Measurements from ENCODE around the gene PAX7.

DNA sequence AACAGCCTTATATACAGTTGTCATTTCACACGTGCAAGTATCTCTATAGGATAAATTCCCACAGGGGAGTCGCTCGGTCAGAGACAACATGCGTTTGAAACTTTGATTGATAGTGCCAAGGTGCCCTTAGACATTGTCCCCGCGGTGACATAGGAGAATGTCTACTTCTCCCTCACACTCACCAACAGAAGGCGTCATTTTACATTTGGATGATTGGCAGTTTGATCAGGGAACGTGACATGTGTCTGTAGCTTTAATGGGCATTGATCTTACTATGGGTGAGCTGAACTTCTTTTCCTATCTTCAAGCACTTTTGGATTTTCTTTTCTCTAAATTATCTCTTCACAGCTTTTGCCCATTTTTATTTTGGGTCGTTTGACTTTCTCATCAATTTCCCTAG is 42.6 kb upstream of the PAX7 start:
- TF ChIP-seq, protein P1, sequence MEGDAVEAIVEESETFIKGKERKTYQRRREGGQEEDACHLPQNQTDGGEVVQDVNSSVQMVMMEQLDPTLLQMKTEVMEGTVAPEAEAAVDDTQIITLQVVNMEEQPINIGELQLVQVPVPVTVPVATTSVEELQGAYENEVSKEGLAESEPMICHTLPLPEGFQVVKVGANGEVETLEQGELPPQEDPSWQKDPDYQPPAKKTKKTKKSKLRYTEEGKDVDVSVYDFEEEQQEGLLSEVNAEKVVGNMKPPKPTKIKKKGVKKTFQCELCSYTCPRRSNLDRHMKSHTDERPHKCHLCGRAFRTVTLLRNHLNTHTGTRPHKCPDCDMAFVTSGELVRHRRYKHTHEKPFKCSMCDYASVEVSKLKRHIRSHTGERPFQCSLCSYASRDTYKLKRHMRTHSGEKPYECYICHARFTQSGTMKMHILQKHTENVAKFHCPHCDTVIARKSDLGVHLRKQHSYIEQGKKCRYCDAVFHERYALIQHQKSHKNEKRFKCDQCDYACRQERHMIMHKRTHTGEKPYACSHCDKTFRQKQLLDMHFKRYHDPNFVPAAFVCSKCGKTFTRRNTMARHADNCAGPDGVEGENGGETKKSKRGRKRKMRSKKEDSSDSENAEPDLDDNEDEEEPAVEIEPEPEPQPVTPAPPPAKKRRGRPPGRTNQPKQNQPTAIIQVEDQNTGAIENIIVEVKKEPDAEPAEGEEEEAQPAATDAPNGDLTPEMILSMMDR (IDR thresholded peaks at IDR 0.05): no peak
- TF ChIP-seq POLR2A (IDR thresholded peaks at IDR 0.05): no peak

Data from body of pancreas (tissue), 4 donors.